GM19023 (cell line): ENCODE data around the gene DOK7.

Source experiments
- ATAC-seq: cut with Tn5 transposase; IDR thresholded peaks from one replicate; pipeline ENCODE4 v1.9.1; 2021; ENCODE audit warnings: mild to moderate bottlenecking, moderate library complexity; ENCODE audit not compliant: unreplicated experiment

DOK7 gene

DNA sequence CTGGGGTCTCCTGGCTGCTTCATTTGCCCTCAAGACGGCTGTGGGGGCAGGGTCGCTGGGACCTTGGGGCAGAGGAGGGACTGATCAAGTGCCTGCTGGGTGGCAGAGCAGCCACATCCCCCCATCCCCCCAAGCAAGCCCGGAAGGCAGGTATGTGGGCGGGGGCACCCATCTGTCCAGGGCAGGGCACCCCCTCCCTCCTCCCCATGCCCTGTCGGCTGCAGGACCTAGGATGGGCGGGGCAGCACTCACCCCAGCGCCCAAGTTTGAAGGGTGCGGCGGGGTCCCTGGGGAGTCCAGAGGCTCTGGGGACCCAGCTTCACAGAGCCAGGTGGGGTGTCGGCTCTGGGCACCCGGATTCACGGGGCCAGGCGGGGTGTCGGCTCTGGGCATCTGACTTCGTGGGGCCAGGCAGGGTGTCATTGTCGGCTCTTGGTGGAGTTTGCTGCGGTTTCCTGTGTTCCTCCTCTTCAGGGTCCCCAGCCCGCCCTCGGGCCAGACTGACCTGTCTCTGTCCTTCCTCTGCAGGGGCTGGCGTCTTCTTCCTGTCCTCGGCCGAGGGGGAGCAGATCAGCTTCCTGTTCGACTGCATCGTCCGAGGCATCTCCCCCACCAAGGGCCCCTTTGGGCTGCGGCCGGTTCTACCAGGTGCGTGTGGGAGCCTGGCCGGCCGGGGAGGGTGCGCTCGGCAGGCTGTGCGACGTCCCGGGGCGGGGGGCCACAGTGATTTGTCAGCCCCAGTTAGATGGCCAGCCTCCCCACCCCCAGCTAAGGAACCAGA lies 22.1 kb downstream of the DOK7 start:
- no peak for ATAC-seq

DNA sequence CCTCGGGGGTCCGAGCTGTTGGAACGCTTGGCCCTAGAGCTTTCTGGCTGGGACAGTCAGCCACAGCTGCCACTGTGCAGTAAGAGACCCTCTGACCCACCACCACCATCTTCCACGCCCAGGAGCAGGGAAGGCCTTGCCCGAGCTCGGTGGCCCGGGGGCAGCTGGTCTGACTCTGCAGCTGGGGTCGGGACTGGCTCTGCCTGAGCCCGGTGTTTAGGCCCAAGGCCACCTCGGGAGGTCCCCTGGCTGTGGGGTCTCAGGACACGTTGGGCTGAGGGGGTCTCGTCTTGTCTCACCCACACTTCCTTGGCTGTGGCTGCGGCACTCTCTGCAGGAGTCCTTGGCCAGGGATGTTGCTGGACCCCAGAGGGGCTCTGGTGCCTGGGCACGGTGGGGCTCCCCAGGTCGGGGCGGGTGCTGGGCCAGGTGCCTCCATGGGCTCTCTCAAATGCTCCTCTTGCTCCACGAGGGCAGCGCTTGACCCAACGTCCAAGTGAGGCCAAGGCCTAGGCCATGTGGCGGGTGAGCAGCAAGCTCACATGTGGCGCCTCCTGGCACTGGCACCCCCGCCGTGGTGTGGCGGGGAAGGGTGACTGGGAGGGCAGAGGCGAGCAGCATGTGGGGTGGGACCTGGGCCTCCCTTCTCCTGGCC lies 22.9 kb downstream of the DOK7 start:
- ATAC-seq = no peak

DNA sequence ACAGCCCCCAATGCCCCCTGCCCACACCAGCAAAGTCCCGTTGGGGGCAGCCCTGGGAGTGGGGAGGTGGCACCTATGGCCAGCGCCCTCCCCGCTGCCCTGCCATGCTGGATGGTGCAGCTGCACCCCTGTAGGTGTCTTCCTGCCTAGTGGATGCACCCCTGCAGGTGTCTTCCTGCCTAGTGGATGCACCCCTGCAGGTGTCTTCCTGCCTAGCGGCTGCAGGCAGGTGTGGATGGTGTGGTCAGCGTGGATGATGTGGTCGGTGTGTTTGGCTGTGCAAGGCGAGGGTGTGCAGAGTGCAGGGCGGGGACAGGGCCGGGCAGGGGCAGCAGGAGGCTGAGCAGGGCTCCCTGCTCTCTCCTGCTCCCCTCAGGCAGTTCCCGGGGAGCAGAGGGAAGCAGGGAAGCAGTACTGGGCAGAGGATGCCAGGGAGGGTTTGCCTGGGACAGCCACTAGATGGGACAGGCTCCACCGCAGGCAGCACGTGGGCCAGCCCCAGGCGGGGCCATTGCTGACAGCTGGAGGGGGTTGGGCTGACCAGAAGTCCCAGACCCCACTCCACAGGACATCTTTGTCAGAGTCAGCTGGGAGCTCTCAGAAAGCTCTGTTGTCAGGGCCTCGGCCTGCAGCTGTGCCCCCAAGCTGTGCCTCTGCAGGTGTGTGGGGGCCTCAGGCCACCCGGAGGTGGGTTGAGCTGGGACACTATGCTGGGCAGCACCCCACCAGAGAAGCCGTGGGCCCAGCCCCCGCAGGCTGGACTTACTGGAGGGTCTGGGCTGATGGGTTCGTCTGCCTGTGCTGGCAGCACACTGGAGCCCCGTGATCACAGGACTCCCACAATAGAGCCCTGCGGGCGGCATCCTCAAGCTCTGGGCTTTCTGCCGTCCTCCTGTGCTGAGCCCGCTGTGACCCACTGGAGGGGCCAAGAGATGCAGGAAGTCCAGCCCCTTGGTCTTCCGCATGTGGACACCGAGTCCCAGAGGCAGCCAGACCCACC lies 23.7 kb downstream of the DOK7 start:
- no peak for ATAC-seq

DNA sequence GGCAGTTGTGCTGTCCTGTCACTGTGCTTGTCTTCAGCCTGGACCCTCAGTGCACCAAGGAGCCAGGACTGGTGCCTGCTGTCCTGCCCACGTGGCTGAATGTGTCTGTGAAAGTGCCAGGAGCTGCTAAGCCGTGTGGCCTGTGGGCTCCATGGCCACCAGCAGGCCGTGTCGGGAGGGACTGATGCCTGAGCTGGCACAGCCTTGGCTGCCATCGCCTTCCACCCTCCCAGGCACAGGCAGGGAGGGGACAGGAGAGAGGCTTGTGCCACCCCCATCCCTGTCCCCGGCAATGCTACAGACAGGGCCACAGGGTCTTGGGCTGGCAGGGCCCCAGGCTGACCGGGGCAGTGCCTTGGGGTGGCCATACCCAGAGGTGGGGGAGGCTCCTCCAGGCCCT lies 24.8 kb downstream of the DOK7 start:
- no peak for ATAC-seq

DNA sequence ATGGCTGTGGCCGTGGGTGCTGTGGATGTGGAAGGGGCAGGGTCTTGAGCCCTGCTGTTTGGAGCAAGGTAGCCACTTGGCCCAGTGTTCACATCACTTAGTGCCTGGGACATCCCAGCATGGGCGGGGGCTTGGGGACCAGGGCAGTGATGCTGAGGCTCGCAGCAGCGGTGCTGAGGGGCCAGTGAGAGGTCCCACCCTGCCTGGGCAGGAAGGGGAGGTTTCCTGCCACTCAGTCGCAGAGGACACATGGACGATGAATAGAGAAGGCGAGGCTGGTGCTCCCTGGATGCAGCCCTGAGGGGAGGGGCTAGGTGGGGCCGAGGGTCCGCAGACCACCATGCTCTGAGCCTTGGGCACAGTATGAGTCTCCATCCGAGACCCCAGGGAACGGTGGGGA lies 25.7 kb downstream of the DOK7 start:
- no peak for ATAC-seq

DNA sequence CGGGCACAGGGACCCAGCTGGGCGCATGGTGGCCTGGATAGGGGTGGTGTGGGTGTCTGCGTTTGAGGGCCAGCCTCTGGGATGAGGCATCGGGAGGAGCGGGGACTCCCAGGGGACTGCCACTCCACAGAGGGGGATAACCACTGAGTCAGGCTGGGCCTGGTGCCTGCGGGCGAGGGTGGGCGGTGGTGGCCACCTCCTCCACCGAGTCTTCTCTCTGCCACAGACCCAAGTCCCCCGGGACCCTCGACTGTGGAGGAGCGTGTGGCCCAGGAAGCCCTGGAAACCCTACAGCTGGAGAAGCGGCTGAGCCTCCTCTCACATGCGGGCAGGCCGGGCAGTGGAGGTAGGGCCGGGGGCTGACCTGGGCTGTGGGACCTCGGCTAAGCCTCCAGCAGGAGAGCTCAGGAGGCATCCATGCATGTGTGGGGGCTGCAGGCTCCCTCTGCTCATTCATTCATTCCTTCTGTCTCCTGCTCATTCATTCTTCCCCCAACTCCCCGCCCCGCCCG lies 26.4 kb downstream of the DOK7 start:
- no peak for ATAC-seq

DNA sequence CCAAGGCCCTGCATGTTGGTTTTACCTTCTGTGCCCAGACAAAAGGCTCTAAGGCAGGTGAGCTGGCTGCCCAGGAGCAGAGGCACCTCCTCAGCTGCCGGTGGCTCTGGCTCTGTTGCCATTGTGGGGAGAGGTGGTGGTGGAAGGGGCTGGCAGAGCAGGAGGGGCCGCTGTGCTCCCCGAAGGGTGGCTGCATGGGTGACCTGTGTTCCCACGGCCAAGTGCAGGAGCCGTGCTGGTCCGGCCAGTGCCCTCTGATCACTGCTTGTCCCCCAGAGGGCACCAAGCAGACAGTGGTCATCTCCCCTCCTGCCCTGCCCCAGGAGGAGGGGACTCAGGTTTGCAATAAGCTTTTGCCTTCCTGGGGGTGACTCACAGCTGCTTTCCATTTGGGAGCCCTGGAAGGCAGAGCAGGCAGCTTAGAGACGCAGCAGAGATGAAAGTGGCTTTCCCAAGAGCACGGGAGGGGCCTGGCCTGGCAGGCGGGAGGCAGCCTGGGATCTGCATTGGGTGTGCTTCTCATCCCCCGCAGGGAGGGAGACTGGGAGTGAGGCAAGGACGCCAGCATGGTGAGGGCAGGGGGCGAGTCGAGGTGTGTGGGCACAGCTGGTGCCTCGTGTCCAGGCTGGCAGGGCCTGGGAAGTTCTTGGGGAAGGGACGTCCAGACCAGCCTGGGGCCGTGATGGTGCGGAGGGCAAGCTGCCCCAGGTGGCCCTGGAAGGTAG lies 28.7 kb downstream of the DOK7 start:
- no peak for ATAC-seq

DNA sequence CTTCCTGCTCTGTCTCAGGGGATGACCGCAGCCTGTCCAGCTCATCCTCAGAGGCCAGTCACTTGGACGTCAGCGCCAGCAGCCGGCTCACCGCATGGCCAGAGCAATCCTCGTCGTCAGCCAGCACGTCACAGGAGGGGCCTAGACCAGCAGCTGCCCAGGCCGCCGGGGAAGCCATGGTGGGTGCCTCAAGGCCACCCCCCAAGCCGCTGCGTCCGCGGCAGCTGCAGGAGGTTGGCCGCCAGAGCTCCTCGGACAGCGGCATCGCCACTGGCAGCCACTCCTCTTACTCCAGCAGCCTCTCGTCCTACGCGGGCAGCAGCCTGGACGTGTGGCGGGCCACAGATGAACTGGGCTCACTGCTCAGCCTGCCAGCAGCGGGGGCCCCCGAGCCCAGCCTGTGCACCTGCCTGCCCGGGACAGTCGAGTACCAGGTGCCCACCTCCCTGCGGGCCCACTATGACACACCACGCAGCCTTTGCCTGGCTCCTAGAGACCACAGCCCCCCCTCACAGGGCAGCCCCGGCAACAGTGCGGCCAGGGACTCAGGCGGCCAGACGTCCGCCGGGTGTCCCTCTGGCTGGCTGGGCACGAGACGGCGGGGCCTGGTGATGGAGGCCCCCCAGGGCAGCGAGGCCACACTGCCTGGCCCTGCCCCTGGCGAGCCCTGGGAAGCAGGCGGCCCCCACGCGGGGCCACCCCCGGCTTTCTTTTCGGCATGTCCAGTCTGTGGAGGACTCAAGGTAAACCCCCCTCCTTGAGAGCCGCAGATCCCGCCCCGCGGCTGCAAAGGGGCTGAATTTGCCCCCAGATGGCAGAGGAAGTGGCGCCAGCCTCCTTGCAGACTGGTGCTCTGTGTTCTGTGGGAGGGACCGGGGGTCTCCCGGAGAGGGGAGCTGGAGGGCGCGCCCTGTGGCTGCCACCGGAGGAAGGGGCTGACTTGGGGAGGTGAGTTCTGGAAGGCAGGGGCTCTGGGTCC lies 29.9 kb downstream of the DOK7 start:
- no peak for ATAC-seq

DNA sequence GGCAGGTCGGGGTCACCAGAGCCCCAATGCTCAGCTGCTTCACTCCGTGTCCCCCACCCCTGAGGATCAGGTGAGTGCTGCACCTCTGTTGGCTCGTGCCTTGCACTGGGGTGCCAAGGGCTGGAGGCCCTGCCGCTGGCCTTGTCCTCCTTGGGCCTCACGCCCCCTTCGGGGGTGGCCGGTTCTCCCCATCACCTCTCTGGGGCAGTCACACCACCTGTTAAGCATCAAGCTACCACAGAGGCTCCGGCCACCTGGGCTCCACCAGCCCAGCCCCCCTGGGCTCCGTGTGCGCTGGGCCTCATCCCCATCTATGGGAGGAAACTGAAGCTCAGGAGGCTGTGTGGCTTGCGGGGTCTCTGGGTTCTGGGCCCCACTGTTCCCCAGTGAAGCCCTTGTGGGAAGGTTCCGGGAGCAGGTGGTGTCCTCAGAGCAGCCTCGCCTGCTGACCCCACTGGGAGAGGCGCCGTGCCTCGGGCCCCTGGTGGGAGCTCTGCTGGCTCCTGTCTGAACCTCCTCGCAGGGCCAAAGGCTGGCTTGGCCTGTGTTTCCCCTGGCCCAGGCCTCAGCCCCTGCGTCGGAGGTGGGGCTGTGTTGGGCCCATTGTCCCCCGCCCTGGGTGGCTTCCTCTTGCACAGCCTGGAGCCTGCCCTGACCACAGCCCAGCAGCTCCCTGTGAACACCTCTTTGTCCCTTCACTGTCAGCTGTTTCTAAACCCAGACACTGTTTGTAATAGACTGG lies 30.8 kb downstream of the DOK7 start:
- ATAC-seq = no peak

DNA sequence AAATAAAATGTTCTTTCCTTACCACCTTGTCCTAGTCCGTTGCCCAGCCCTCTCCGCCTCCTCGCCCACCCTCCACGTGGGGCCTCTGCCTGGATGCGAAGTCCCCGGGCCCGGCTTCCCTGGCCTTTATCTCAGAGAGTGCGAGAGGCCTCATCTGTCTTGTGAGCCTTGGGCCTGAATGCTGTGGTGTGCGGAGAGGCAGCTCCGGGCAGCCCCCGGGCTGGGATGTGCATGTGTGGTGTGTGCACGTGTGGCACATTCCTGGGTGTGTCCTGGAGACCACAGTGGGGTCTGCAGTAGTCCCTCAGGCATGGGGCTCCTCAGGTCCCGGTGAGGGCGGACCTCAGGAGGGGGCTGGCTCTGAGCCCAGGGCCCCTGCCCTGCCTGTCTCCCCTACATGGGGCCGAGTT lies 31.4 kb downstream of the DOK7 start:
- ATAC-seq = no peak

DNA sequence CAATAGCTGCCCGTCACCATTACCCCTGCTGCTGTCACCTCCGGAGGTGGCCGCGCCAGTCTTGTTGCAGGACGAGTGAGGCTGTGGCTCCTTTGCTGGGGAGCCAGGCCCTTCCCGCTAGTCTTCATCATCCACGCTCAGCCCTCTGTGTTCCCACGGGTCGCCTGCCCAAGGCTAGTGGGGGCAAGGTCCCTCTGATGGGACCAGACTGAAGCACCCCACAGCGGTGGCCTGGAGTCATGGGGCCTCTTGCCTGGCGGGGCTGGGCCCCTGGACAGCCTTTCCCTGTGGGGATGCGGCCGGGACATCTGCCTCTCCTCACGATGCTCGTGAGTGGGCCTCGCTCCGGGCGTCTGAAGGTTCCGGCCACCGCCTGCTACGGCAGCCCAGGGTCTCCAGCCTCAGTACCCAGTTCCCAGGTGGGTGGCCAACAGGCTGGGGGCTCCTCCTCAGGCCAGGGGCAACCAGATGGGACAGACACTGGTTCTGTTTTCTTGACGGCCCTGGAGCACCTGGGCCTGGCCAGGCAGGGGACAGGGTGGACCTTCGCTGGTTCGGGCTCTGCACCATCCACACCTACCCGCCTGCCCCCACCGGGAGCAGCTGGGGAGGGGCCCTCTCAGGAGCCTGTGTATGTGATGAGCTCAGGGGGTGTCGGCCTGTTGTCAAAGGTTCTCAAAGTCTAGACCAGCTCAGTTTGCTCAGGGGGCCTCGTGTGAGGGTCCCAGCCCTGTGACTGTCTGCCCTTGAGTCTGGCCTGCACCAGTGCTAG lies 32.3 kb downstream of the DOK7 start:
- no peak for ATAC-seq

DNA sequence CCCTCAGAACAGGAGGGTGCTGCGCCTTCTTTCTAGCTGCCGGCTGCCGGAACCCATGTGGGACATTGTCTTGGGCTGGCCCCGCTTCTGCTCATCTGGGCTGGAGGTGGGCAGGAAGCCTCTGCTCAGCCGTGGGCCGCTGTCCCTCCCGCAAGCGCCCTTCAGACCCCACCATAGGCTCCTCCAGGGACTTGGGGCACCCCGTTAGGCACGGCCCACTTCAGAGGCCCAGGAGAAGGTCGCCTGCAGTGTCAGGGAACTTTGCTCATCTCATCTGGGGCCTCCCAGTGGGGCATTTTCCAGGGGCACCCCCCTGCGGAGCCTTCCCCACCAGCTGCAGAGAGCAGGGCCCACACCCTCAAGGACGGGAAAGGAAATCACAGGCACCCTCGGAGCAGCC lies 32.9 kb downstream of the DOK7 start:
- no peak for ATAC-seq

DNA sequence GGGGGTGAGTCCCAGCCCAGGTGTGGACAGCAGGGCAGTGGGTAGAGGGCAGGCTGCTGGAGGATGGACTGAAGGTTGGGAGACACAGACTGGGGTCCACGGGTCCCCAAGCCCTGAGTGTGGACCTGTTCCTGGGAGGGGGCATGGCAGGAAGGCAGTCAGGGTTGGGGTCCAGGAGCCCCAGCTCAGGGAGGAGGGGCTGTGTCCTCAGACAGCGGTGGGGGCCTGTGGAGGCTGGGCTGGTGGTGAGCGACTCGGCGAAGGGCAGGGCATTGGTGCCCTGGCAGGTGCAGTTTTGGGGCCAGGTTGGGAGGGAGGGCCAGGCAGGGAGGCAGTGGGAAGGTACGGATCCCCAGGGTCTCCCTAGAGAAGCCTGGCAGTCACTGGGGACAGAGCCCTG lies 34.0 kb downstream of the DOK7 start:
- no peak for ATAC-seq

DNA sequence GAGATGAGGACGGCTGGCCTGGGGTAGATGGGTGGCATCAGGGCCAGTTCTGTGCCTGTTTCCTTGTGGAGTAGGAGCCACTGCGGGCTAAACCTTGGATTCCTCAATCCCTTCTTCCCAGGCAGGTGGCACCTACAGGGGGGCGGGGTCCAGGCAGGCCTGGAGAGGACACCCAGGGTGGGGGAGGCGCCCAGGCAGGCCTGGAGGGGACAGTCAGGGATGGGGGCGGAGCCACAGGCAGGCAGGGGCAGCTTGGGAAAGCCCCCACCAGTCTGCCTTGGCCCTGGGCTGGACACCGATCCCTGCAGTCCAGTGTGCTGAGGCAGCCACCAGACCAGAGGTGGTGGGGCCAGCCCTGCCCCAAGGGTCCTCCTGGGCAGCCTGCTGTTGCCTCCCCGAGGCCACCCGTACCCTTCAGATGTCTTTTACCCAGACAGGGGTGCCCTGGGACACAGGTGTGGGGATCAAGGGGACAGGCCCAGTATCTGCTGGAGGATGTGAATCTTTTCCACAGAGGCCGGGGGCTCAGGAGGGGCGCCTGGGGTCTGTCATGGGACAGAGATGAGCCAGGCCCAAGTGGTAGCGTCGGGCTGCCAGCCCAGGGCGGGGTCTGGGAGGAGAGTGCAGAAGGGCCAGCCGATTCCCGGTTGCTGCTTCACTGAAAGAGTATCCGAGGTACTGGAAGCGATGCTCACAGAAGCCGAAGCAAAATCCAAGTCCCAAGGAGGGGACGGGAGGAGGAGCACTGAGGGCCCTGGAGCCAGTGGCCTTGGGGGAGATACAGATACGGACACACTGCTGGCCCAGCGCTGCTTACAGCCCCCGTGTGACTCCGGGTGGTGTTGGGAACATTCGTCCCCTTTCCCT lies 34.6 kb downstream of the DOK7 start:
- ATAC-seq = no peak

DNA sequence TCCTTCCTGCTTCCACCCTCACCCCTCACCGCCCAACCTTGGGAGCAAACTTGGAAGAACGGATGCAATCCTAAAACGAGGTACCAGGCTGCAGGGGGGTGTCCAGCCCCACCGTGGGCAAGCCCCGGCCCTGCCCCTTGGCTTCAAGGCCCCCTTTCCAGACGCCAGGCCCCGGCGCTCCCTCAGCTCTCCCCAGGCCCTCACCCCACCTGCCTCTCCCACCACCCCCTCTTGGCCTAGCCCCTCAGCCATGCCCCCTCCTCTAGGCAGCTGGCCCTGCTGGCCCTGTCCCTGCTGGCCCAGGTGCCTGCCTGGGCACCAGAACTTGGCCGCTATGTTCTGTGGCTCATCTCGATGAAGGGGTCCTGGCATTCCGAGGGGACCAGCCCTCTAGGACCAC lies 35.3 kb downstream of the DOK7 start:
- no peak for ATAC-seq

DNA sequence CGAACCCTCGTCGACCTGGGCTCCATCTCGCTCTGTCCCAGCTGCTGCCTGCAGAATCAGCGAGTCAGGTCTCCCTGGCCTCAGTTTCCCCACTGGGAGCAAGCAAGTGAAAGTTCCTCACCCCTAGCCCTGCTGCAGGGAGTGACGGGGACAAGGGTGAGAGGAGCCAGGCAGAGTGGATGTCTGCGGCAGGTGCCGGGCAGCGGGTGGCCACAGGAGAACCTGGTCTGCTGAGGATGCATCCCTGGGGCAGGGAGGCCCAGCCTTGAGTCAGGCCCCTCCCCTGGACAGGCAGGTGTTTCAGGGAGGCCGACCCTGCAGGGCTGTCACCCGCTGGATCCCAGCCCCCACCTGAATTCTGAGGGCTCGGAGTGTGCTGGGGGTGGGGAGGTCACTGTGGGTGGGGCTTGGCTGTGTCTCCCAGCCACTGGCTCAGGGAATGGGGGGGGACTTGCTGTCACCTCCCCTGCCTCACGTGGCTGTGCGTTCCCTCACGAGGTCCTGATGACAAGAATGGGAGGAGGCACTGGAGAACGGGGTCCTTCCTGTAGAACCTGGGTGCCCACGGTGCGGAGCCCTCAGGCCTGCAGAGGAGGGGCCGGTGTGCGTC lies 35.9 kb downstream of the DOK7 start:
- no peak for ATAC-seq

DNA sequence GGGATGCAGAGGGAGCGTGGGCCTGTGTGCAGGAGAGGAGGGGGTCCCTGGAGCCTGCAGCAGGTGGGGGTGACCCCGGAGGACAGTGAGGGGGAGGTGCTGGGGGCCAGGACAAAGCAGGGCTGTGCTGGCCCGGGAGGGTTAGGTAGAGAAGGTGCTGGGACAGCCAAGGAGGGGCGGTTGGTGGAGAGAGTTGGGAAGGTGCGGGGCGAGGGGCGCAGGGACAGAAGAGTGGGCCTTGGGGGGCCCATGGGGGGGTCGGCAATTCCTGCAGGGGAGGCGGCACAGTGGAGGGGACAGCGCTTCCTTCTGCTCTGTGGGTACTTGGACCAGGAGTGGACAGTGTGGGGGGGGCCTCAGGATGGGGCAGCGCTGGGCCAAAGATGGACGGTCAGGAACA lies 36.6 kb downstream of the DOK7 start:
- no peak for ATAC-seq
